Measurements from ENCODE around the gene SCGN. TPM values are rescaled to one million over a fixed set of nuclear protein-coding genes. Genes with fewer than 3 reads are reported as not detected.

The SCGN gene
- total and polyA plus RNA-seq, 2 of the 13 experiments (the other 11 are each of a cell fraction or from before 2014, with no cell fraction given): 2.9 to 29.0 TPM

DNA sequence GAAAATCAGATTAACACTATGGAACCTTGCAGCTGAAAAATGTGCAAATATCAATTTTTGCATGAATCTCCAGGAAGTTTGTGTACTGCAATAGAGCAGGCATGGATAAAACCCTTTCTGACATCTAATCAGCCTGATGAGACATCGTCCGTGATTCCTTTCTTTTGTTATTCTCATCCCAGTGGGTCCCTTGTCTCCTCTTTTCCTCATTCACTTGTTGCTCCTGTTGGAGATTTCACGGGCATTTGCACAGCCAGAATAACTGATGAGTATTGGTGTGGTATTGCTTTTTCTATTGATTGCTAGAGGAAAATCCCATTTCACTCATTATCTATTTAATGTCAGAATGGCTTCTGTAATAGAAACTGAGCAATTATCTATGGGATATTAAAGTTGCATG lies 39.9 kb downstream of the SCGN start:
- intact Hi-C loops (cut with micrococcal nuclease; ENCODE audit: unreplicated experiment): no loop called here
- Histone ChIP-seq H3K9ac (ENCODE audit: insufficient read depth, low read depth, low read length) (no peak overlapping the region), H2AFZ (ENCODE audit: low read length) (no peak overlapping the region), H3K4me2 (ENCODE audit: low read depth, low read length) (no peak overlapping the region), H4K20me1 (ENCODE audit: insufficient read depth, low read length) (no peaks in the 10 kb centered on the region), H3K9me3 (ENCODE audit: low read length) (no peaks in the 10 kb centered on the region), H3K4me3 (replicated peaks in 1 of 3; ENCODE audit: insufficient read depth in 1 of 3, low read depth in 2 of 3, low read length in 3 of 3) (no peak overlapping the region), H3K4me1 (ENCODE audit: insufficient read depth, low read length) (no peaks in the 10 kb centered on the region), H3K27ac (ENCODE audit: extremely low read length, insufficient read depth, low read length) (no peak overlapping the region), H3K79me2 (ENCODE audit: insufficient read depth, low read length) (no peaks in the 10 kb centered on the region), H3K27me3 (ENCODE audit: control insufficient read depth in 1 of 2, insufficient read depth in 2 of 2, low read length in 2 of 2) (no peaks in the 10 kb centered on the region; a peak in 1 of 5 replicates), H3K36me3 (replicated peaks in 1 of 2; ENCODE audit: control insufficient read depth in 1 of 2, insufficient read depth in 2 of 2, low read length in 2 of 2) (no peaks in the 10 kb centered on the region)
- no TSS peak for BruUV-seq (replicated peaks)
- ATAC-seq (no peak), FAIRE-seq (no peak), DNase-seq (ENCODE audit: low spot score) (no peak)
- no peak for TF ChIP-seq MLLT10 (CRISPR knock-in tag; IDR thresholded peaks at IDR 0.05)
- TF ChIP-seq, protein P1, sequence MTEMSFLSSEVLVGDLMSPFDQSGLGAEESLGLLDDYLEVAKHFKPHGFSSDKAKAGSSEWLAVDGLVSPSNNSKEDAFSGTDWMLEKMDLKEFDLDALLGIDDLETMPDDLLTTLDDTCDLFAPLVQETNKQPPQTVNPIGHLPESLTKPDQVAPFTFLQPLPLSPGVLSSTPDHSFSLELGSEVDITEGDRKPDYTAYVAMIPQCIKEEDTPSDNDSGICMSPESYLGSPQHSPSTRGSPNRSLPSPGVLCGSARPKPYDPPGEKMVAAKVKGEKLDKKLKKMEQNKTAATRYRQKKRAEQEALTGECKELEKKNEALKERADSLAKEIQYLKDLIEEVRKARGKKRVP (CRISPR knock-in tag; IDR thresholded peaks at IDR 0.05): no peak
- no peak for TF ChIP-seq CHCHD3 (CRISPR knock-in tag; IDR thresholded peaks at IDR 0.05)
- no peak for TF ChIP-seq RFX1 (IDR thresholded peaks at IDR 0.05)
- in situ Hi-C loops (cut with HindIII; ENCODE audit: extremely low pct_ligation_motif_present, low pct_unique_long_range_greater_than_20kb): no loop called here
- 90% methylated on average over 3 of the region's 3 CpGs for WGBS (ENCODE audit: low lambda C conversion rate)
- ChIA-PET CTCF (ENCODE audit: low intra/inter-chr PET ratio, low total read pairs) (no interaction called here), POLR2A (no interaction called here)

DNA sequence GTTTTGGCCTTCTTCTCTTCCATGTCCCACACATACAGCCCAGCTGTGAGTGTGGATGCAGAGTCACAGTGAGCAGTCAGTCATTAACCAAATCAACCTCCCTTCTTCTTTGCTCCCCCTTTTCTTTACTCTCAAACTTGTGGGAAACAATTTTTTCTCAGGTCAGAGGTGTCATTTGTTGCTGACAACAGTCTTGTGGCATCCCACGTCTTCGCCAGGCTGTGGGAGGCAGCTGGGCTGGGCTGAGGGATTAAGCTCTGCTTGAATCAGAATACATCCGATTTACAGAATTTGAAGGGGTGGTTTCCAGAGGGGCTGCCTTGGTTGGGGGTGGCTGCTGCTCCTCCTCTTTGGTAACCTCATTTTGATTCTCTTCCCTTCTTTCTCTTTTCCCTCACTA lies 40.5 kb downstream of the SCGN start:
- ChIA-PET POLR2A (no interaction called here), CTCF (ENCODE audit: low intra/inter-chr PET ratio, low total read pairs) (no interaction called here)
- Histone ChIP-seq H4K20me1 (ENCODE audit: insufficient read depth, low read length) (no peaks in the 10 kb centered on the region), H3K27me3 (ENCODE audit: control insufficient read depth in 1 of 2, insufficient read depth in 2 of 2, low read length in 2 of 2) (no peaks in the 10 kb centered on the region; a peak in 1 of 5 replicates), H3K27ac (ENCODE audit: extremely low read length, insufficient read depth, low read length) (no peak overlapping the region), H3K79me2 (ENCODE audit: insufficient read depth, low read length) (no peaks in the 10 kb centered on the region), H3K4me1 (ENCODE audit: insufficient read depth, low read length) (no peaks in the 10 kb centered on the region), H2AFZ (ENCODE audit: low read length) (no peak overlapping the region), H3K36me3 (replicated peaks in 1 of 2; ENCODE audit: control insufficient read depth in 1 of 2, insufficient read depth in 2 of 2, low read length in 2 of 2) (no peaks in the 10 kb centered on the region), H3K9ac (ENCODE audit: insufficient read depth, low read depth, low read length) (no peak overlapping the region), H3K4me2 (ENCODE audit: low read depth, low read length) (no peak overlapping the region), H3K4me3 (replicated peaks in 1 of 3; ENCODE audit: insufficient read depth in 1 of 3, low read depth in 2 of 3, low read length in 3 of 3) (no peak overlapping the region), H3K9me3 (ENCODE audit: low read length) (no peaks in the 10 kb centered on the region)
- TF ChIP-seq ZNF569 (CRISPR knock-in tag; IDR thresholded peaks at IDR 0.05; ENCODE audit: borderline replicate concordance) (no peak), MTF2 (CRISPR knock-in tag; IDR thresholded peaks at IDR 0.05; ENCODE audit: borderline replicate concordance) (no peak), PRDM15 (CRISPR knock-in tag; IDR thresholded peaks at IDR 0.05) (no peak), EED (CRISPR knock-in tag; IDR thresholded peaks at IDR 0.05) (no peak), SP1 (IDR thresholded peaks at IDR 0.05) (no peak), SP1 (CRISPR knock-in tag; IDR thresholded peaks at IDR 0.05) (no peak)
- TF ChIP-seq, protein P2, sequence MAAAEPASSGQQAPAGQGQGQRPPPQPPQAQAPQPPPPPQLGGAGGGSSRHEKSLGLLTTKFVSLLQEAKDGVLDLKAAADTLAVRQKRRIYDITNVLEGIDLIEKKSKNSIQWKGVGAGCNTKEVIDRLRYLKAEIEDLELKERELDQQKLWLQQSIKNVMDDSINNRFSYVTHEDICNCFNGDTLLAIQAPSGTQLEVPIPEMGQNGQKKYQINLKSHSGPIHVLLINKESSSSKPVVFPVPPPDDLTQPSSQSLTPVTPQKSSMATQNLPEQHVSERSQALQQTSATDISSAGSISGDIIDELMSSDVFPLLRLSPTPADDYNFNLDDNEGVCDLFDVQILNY (CRISPR knock-in tag; conservative IDR thresholded peaks at IDR 0.05): no peak
- TF ChIP-seq, protein P3, sequence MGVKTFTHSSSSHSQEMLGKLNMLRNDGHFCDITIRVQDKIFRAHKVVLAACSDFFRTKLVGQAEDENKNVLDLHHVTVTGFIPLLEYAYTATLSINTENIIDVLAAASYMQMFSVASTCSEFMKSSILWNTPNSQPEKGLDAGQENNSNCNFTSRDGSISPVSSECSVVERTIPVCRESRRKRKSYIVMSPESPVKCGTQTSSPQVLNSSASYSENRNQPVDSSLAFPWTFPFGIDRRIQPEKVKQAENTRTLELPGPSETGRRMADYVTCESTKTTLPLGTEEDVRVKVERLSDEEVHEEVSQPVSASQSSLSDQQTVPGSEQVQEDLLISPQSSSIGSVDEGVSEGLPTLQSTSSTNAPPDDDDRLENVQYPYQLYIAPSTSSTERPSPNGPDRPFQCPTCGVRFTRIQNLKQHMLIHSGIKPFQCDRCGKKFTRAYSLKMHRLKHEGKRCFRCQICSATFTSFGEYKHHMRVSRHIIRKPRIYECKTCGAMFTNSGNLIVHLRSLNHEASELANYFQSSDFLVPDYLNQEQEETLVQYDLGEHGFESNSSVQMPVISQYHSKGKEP (CRISPR knock-in tag; IDR thresholded peaks at IDR 0.05): no peak
- BruUV-seq (replicated peaks): no TSS peak
- in situ Hi-C loops (cut with HindIII; ENCODE audit: extremely low pct_ligation_motif_present, low pct_unique_long_range_greater_than_20kb): no loop called here
- WGBS (ENCODE audit: low lambda C conversion rate): 87% methylated on average over 3 of the region's 3 CpGs
- ATAC-seq (no peak), DNase-seq (ENCODE audit: low spot score) (no peak), FAIRE-seq (no peak)
- intact Hi-C loops (cut with micrococcal nuclease; ENCODE audit: unreplicated experiment): no loop called here
